RWPE2 (cell line): ENCODE data around the gene HDAC8.

Source experiments
- ATAC-seq: fragments of 200-7000 bp; cut with Tn5 transposase; 3 replicates; pipeline ENCODE4 v1.9.1; 2021; ENCODE audit warnings: low read depth
- DNase-seq: peaks from one replicate; pipeline ENCODE4 v3.0.0-alpha.2; 2020; ENCODE audit warnings: low spot score
- H3K27ac ChIP-seq: fragments of 450-650 bp; 2 replicates; pipeline ENCODE4 v1.5.1; 2017; ENCODE audit warnings: mild to moderate bottlenecking; ENCODE audit not compliant: poor library complexity, severe bottlenecking
- H3K27me3 ChIP-seq: fragments of 250-450 bp; sonication (Bioruptor Pico); 2 replicates; pipeline ENCODE4 v1.5.1; 2021; ENCODE audit warnings: mild to moderate bottlenecking, moderate library complexity; ENCODE audit not compliant: insufficient read depth, poor library complexity, severe bottlenecking
- H3K36me3 ChIP-seq: fragments of 250-450 bp; sonication (Bioruptor Pico); 2 replicates; pipeline ENCODE4 v1.5.1; 2020; ENCODE audit warnings: low read depth, mild to moderate bottlenecking, moderate library complexity
- H3K4me1 ChIP-seq: fragments of 250-450 bp; sonication (Bioruptor Pico); 2 replicates; pipeline ENCODE4 v1.5.1; 2021; ENCODE audit warnings: mild to moderate bottlenecking, moderate library complexity; ENCODE audit not compliant: insufficient read depth, poor library complexity, severe bottlenecking
- H3K4me3 ChIP-seq: fragments of 250-450 bp; sonication (Bioruptor Pico); 2 replicates; pipeline ENCODE4 v1.5.1; 2021; ENCODE audit warnings: mild to moderate bottlenecking, moderate library complexity; ENCODE audit not compliant: severe bottlenecking
- H3K9me3 ChIP-seq: fragments of 250-450 bp; sonication (Bioruptor Pico); 2 replicates; pipeline ENCODE4 v1.5.1; 2021; ENCODE audit warnings: mild to moderate bottlenecking, moderate library complexity; ENCODE audit not compliant: severe bottlenecking
- CTCF ChIP-seq: fragments of 450-650 bp; IDR thresholded peaks from one replicate; pipeline ENCODE4 v1.5.1; 2017; ENCODE audit warnings: mild to moderate bottlenecking, moderate library complexity; ENCODE audit not compliant: poor library complexity, severe bottlenecking

The HDAC8 gene

DNA sequence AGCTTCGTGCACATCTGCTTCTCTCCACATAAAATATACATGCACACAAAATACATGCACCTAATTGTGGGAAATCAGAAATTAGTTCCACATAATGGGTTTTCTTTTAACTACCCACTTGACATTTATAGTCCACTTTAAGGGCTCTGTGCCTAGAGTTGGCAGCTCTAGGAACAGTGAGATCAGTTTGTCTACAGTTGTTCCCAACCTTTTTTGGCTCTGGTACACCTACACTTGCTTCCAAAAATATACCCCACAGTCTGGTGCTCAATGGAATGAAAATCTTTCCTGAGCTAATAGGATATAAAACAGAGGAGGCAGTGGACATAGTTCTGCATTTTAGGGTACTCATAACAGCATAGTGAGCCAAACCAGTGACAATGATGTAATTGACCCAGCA is 36.1 kb downstream of the HDAC8 start:
- no peak for ATAC-seq
- no peaks in the 10 kb centered on the region for H3K27me3 ChIP-seq
- H3K27ac ChIP-seq: no peak overlapping the region
- DNase-seq: no peak
- H3K36me3 ChIP-seq: no peaks in the 10 kb centered on the region
- H3K4me3 ChIP-seq: no peak overlapping the region
- no peaks in the 10 kb centered on the region for H3K4me1 ChIP-seq
- no peaks in the 10 kb centered on the region for H3K9me3 ChIP-seq
- TF ChIP-seq CTCF: no peak

DNA sequence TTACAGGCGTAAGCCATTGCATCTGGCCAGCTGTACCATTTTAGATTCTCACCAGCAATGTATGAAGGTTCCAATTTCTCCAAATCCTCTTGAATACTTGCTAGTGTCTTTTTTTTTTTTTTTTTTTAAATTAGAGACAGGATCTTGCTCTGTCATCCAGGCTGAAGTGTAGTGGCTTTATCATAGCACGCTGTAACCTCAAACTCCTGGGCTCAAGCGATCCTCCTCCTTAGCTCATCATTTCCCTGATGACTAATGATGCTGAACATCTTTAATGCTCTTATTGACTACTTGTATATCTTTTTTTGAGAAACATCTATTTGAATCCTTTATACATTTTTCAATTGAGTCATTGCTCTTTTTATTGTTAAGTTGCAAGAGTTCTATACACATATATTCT is 40.3 kb downstream of the HDAC8 start:
- H3K4me1 ChIP-seq: no peaks in the 10 kb centered on the region
- H3K4me3 ChIP-seq: no peak overlapping the region
- ATAC-seq (no peak), DNase-seq (no peak)
- H3K27me3 ChIP-seq: no peaks in the 10 kb centered on the region
- no peaks in the 10 kb centered on the region for H3K9me3 ChIP-seq
- TF ChIP-seq CTCF: no peak
- H3K36me3 ChIP-seq: no peaks in the 10 kb centered on the region
- H3K27ac ChIP-seq: no peak overlapping the region

- ATAC-seq: no peak
- no peak overlapping the region for H3K27ac ChIP-seq
These were observed 45.8 kb downstream of the HDAC8 start for GRCh38 chrX:72526534-72527508.

DNA sequence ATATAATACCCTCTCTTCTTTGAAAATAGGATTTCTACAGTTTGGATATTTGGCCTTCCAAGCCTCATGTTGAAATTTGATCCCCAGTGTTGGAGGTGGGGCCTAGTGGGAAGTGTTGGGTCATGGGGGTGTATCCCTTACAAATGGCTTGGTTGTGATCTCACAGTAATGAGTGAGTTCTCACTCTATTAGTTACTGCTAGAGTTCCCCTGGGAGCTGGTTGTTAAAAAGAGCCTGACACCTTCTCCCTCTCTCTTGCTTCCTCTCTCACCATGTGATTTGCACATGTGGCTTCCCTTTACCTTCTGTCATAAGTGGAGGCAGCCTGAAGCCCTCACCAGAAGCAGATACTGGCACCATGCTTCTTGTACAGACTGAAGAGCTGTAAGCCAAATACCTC is 73.9 kb downstream of the HDAC8 start:
- no peaks in the 10 kb centered on the region for H3K36me3 ChIP-seq
- TF ChIP-seq CTCF: no peak
- H3K27me3 ChIP-seq: no peaks in the 10 kb centered on the region
- H3K27ac ChIP-seq: no peak overlapping the region
- no peaks in the 10 kb centered on the region for H3K9me3 ChIP-seq
- DNase-seq: no peak
- no peak for ATAC-seq
- H3K4me1 ChIP-seq: no peaks in the 10 kb centered on the region
- H3K4me3 ChIP-seq: no peak overlapping the region

More at GRCh38 chrX:72526534-72527508, 45.8 kb downstream of the HDAC8 start:
- no peak overlapping the region for H3K4me3 ChIP-seq
- no peaks in the 10 kb centered on the region for H3K4me1 ChIP-seq
- TF ChIP-seq CTCF: no peak
- no peak for DNase-seq
- H3K9me3 ChIP-seq: no peaks in the 10 kb centered on the region
- no peaks in the 10 kb centered on the region for H3K27me3 ChIP-seq
- H3K36me3 ChIP-seq: no peaks in the 10 kb centered on the region

DNA sequence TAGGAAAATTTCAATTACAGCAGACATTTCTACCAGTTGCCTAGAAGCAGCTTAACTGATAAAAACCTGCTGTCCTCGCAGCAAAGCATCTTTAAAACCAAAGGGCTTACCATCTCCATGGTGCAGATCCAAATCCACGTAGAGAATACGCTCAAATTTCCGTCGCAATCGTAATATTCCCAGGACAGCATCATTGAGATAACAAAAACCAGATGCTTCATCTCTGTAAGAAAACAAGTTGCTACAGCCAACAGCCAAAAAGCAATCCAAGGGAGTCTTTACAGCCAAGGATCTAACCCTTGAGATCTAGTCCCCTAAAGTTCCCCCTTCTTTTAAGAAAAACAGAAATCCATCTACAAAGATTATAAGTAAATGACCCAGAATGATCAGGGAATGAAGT is 77.6 kb downstream of the HDAC8 start:
- Histone ChIP-seq H3K4me3 (no peak overlapping the region), H3K27ac (no peak overlapping the region), H3K9me3 (no peaks in the 10 kb centered on the region), H3K4me1 (no peaks in the 10 kb centered on the region), H3K27me3 (no peaks in the 10 kb centered on the region), H3K36me3 (no peaks in the 10 kb centered on the region)
- no peak for TF ChIP-seq CTCF
- ATAC-seq (no peak), DNase-seq (no peak)
